GM21786 (cell line): ENCODE data around the gene TMEM179.
"Not testable (repeated sequence)": the region's sequence is repeated elsewhere in the genome, so short reads cannot be mapped to it uniquely, and the experiment has no call there.

Source experiments
- ATAC-seq: cut with Tn5 transposase; IDR thresholded peaks from one replicate; pipeline ENCODE4 v1.9.1; 2021; ENCODE audit not compliant: unreplicated experiment

TMEM179 gene

DNA sequence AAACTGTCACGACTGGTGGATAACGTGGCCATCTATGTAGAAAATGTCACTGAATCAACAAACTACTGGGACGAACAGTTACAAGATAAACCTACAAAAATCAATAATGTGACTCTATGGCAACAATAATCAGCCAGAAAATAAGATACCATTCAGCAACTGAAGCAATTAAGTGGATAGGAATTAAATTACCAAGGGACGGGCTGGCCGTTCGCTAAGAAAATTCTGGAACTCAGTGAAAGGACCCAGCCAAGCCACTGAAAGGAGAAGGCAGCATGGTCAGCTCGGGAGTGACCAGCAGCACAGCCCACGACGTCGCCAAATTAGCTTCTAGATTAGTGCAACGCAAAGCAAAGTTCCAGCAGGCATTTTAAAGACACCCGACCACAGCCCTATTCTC, 33.6 kb upstream of the TMEM179 start:
- no peak for ATAC-seq

DNA sequence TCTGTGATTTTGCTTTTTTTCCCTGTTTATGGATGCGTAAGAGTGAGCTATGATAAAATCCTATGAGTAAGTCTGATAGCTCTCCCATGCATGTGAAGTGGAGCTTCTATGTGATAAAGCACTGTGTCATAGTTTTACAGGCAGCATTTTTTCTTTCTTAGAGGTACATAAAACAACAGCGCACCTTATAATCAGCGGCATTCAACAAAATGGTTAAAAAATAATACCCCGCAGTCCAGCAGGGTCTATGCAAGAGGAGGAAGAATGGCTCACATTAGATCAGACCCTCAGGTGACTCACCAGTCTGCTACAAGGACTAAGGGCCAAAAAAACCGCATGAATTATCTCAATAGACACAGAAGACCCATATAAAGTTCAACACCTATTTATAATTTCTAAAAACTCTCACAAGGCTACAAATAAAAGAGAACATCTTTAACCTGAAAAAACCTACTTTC, 33.0 kb upstream of the TMEM179 start:
- no peak for ATAC-seq

DNA sequence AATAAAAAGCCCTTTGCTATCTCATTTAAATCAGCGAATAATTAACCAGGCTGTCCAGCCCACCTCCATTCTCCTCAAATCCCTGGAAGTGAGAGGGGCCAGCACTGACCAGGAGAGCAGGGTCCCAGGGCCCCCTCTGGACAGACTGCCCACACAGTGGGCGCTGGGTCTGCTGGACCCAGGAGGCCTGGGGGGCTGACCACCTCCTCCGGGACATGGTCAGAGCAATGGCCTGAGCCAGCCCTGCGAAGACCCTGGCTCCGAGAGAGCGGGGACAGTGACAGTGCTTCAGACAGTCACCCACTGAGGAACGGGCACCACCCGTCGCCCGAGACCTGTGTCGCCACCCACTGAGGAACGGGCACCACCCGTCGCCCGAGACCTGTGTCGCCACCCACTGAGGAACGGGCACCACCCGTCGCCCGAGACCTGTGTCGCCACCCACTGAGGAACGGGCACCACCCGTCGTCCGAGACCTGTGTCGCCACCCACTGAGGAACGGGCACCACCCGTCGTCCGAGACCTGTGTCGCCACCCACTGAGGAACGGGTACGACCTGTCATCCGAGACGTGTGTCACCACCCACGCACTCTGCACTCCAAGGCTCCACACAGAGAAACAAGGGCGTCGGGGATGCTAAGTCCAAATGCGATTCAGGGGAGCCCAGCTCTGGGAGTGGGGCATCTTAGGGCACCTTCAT, 32.4 kb upstream of the TMEM179 start:
- ATAC-seq, result not testable (repeated sequence)

DNA sequence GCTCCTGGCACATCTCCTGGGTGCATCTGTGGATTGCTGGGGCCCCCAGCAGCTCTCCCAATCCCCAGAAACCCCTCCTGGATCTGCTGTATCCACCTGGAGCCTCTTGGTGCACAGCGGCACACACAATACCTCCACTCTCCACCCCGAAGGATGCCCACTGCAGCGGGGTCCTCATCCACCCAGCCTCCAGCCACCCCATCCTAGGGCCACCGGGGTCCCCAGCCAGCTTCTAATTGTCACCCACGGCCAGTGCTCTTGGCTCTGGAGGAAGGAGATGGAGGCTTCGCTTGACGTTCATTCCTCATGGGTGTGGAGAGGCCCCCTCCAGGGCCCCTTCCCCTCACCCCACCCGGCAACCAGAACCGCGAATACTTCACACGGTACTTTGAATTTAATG, 31.6 kb upstream of the TMEM179 start:
- ATAC-seq, result no peak

DNA sequence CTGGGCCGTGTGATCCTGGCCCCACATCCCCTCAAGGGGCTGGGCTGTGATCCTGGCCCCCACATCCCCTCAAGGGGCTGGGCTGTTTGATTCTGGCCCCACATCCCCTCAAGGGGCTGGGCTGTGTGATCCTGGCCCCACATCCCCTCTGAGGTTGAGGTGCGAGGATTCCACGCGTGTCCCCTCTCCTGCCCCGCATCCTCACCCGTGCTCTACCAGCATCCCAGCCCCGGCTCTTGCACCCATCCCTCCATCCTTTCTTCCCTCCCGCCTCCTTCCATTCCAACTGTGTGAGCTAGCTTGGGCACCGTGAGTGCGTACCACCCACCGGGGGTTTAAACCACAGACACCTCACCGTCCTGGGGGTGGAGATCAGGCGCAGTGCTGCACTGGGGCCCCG, 31.1 kb upstream of the TMEM179 start:
- ATAC-seq, result no peak

DNA sequence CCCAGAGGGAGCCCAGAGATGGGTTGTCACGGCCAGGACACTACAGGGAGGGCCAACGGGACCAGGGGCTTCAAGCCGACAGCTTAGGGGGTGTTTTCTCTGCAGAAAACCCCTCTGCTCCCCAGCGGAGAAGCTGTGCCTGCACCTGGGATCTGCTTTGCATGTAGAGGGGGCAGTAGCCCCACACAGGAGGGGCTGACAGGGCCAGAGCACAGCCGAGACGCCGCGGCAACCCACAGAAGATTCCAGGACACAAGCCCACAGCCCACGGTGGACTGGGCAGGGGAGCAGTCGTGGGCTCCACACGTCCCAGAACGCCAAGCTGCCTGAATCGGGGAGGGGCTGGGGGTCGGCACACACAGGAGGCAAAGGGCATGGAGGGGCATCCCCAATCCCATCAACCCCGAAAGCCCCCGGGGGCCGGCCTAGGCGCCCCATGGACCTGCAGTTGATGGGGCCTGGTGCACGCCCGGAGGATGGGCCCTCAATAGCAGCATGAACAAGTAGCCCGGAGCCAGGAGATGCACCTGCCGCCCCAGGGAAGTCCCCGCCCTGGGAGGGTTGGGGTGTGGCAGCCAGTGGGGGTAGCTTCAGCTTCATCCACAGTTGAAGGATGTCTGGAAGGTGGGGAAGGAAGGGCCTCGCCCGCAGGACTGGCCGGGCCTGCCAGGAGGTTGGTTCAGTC, 30.5 kb upstream of the TMEM179 start:
- ATAC-seq, result no peak

DNA sequence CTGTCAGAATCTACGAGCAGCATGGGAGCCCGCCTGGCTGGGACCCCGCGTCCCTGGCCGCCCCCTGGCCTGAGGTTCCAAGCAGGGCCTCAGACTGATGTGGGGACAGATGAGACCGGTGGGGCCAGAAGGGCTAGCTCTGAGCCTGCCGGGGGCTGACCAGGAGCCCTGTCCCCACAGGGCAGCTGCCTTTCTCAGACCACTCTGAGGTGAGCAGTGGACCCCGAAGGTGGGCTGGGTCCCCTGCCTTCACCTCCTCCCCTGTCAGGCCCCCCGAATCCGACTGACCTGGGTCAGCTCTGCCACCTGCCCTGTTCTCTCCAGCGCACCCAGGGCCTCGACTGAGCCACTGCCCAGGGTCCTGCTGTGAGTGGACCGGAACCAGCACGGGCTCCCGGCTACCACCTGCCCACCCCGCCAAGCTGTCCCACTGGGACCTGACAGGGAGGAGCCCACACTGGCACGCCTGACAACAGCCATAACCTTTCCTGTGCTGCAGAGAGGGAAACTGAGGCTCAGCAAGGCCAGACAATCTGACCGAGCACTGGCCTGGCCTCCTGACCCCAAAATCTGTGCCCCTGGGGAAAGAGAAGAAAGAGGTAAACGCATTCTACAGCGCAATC, 29.7 kb upstream of the TMEM179 start:
- ATAC-seq, result no peak

DNA sequence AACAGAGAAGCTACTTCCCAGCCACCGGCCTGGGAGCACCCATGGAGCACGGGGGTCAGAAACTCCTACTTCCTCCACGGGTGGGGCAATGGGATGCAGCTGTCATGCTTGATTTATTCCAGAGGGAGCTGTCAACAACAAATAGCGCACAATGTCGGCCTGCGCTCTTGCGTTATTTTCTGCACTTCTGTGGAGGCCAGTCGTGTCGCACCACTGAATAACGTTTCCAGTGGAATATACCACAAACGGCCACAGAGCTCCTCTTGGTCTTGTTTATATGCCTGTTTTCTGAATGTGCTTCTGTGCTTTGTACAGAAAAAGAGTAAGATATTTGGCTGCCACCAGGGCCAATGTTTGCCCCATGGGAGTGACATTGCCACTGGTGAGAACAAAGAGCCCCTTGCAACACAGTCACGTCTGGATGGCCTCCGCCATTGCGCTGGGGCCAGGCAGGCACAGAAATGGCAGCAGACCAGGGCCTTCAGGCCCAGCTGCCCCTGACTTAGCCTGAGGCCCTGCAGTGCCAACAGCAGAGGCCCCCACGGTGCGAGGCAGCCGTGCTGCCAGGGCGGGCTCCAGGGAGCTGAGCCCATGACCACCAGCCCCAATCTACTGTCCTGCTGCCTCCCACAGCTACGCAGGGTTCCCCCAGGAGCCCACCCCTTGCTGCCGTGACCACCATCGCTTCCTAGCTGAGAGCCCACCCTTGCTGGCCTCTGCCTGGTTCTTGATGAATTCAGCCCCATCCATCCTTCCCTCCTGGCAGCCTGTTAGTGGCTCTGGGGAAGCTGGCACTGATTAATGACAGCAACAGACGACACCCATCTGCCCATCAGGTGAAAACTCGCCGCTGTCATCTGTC, 28.9 kb upstream of the TMEM179 start:
- no peak for ATAC-seq

DNA sequence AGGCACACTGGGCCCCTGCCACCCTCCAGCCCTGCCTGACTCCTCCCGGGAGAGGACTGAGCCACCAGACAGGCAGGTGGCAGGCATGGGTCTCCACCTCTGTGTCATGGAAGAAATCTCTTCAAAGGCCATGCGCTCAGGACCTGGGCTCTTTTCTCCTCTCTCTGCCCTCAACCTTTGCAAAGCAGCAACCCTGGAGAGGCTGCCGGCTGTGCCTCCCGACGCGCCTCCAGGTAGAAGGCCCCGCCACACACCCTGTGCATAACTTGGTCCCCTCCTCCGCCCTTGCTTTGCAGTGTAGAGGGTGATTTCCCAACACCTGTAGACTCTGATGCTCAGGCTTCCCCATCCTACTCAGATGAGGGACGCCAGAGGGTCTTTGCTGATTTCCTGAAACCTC, 28.2 kb upstream of the TMEM179 start:
- no peak for ATAC-seq

DNA sequence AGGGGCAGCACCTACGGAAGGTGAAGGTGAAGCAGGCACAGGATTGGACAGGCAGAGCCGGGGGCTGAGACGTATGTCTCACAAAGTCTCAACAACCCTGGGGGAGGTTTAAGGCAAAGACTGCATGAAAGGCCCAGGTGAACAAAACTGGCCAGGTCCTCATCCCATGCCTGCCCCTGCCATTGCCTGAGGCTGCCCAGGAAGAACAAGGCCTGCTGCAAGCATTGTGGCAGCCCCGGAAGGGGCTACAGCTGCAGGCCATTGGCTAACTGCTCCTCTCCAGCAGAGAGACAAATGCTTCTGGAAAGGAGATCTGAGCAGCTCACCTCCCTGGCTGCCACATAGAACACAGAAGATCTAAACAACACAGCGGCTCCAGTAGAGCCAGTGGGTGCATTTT, 20.4 kb upstream of the TMEM179 start:
- no peak for ATAC-seq

DNA sequence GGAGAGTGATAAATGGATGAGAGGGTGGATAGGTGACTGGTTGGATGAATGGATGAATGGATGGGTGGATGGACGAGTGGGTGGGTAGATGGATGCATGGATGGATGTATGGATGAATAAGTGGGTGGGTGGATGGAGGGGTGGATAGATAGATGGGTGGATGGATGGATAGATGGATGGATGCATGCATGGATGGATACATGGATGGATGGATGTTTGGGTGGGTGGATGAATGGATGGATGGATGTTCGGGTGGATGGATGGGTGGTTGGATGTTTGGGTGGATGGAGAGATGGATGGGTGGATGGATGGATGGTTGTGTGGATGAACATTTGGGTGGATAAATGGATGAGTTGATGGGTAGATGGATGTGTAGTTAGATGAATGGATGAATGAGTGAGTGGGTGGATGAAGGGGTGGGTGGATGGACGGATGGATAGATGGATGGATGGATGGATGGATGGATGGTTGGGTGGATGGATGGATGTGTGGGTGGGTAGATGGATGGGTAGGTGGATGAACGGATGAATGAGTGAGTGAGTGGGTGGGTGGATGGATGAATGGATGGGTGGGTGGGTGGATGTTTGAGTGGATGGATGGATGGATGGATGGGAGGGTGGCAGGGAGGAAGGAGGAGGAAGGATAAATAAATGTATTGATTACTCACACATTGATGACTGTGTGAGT, 9.7 kb upstream of the TMEM179 start:
- ATAC-seq, result no peak

DNA sequence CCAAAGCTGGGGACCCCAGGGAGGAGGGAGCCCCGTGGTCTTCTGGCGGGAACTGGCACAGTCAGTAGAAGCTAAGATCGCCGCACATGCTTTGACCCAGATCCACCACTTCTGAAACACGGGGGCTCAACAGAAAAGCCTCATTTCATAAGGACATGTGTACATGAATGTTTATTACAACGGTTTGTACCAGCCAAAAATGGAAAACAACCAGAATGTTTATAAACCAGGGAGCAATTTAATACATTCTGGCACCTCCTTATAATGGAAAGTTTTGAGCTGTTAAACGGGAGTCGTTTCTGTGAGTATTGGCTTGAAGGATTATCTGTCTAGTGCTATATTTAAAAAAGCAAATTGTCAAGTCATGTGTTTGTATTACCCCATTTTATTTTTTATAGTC, 7.3 kb upstream of the TMEM179 start:
- no peak for ATAC-seq

DNA sequence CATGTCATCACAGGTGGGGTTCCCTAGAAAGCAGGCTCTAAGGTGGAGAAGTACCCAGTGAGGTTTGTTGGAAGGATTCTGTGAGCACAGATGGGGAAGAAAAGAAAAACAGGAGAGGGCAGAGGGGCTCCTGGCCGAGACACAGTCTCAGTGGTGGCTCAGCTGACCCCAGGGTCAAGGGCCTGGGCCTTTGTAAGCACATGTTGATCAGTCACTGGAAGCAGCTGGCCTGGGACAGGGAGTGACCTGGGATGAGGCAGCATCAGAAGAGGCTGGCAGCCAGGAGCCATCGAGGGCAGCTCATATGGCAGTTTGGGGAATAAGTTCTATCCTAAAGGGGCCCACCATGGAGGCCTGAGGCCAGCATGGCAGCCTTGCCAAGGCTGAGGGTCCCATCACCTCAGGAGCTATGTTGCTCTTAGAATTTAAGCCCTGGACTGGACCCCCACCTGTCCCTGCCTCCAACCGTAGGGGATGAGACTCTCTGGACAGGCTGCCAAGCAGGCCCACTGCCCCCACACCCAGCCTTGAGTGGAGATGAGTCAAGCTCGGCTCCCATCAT, 6.3 kb upstream of the TMEM179 start:
- ATAC-seq, result no peak

DNA sequence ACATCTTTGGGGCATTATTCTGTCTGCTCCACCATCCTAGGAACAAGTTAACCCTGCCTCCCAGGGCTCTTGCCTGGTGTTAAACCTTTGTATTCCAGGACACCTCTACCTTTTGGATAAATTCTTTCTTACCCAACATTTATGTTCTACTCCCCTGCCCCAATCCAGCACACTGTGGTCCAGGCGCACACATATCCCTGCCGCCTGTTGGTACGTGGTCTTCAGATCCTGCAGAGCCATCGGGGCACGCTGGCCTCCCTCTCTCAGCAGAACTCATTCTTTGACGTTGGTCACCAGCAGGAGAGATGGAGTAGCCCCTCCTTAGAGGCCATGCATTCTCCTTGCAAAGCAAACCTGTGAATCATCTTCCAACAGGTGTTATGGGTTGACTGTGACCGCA, 5.1 kb upstream of the TMEM179 start:
- no peak for ATAC-seq

DNA sequence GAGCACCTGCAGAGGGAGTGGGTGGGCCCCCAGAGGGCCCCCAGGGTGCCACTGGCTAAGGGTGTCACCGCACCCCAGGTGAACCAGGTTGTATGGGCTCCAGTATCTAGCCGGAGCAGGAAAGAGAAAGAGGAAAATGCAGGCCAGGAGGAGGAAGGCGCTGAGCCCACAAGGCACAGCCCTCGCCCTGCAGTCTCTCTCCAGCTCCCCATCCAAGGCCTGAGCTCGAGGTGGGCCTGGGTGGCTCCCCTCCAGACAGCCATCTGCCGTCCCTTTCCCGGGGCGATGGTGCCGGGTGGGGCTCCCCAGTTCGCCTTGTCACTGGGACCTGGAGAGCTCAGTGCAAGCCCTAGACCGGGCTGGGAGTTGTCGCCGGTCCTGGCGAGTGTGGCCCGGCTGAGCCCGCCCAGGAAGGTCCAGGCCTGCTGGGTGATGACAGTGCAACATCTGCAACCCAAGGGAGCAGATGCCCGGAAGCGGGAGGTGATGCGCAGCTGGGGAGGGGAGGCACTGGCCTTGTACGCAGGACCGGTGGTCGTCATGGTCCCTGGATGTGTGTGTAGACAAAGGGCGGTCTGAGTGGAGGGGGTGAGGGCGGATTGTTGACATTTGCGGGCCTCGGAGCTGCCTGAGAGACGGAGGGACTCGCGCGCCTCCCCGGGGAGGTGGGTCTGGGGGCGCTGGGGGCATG, 716 bp downstream of the TMEM179 start:
- ATAC-seq, result no peak

DNA sequence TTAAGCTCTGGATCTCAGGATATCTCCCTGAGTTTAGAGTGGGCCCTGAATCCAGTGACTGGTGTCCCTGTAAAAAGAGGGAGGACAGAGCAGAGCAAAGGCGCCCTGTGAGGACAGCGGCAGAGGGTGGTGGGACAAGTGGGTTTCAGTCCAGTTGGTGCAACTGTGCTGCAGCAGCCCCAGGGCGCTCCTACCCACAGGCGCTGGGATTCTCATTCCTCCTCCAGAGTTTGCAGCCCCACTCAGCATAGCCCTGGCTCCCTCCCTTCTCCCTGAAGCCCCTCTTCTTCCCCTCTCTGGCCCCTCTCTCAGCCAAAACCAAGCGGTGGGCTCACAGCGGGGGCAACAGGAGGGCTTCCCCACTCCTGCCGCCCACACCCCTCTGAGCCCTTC, 1.6 kb downstream of the TMEM179 start:
- no peak for ATAC-seq

DNA sequence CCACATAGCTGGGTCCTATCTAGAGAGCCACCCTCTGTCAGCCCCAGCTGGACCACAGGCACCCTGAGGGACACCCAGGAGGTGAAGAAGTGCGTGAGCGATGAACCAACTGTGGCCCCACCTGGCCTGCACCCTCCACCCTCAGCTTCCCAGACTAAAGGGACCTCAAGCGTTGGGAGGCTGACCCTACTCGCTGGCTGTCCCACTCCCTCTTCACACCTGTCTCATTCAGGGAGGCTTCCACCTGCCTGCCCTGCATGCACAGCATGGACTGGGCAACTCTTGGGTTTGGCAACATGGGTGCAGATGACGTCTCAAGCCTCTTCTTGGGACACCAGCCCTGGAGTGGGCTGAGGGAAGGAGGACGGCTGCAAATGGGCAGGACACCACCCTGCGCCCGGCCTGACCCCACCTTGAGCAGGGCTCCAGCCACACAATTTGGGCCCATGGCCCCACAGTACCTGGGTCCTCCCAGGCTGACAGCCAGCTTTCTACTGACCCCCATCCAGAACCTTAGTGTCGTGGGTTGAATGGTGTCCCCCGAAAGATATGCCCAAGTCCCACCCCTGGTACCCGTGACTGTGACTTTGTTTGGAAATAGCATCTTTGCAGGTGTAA, 2.1 kb downstream of the TMEM179 start:
- ATAC-seq, result no peak

DNA sequence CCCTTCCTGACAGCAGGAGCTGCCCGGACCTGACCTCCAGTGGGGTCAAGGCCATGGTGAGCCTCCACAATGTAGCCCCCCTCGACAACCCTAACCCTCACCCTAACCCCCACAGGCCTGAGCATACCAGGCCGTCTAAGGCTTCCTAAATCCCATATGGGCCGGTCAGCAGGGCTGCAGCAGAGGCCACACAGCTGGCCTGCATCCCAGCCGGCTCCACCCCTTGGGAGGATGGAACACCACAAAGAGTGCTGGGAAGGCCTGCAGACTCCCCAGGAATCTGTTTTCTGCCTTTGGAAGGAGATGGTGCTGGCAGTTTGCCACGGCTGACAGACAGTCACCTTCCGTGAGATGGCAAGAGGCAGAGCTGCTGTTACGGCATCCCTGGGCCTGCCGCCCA, 2.8 kb downstream of the TMEM179 start:
- no peak for ATAC-seq

DNA sequence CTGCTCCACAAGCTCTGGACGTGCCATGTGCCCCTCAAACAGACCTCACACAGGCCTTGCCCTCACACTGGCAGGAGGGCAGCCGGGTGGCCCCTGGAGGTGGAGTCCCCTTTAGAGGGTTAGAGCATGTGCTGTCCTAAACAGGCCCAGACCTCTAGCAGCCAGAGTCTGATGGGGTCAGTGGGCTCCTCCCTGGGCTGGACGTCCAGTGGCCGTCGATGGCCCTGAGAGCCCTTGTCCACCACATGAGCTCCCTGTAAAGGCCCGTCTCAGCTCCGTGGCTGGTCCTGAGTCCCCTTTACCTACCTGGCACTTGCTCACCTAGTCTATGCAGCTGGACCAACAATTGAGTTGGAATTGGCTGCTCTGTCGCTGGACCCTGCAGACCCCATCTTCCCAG, 3.8 kb downstream of the TMEM179 start:
- no peak for ATAC-seq
